Muscle of back (tissue), 11 donors: ENCODE measurements around the gene DUS4L. TPM values are rescaled to one million over a fixed set of nuclear protein-coding genes. Genes with fewer than 3 reads are reported as not detected.
A peak's percentile ranks its signal among the peaks of the same experiment; 100 is the strongest.

Experiments
- DNase-seq, 3 donors: peaks; one replicate each; pipeline versions ENCODE4 v3.0.0 to v3.0.0-alpha.2; 2013
- polyA plus RNA-seq, 10 donors: library from polyadenylated mRNA; unstranded; fragments of 120-200 nt; gene quantifications; one replicate each; pipeline ENCODE4 v1.2.1, GENCODE V29; 2013; ENCODE audit not compliant: insufficient read length in 10 of 10

DUS4L gene
- polyA plus RNA-seq, 10 donors = 5.5 to 12.4 (median 7.0) TPM

- DNase-seq = peak in 1 of 3 donors; percentile 11
Measured at GRCh38 chr7:107613948-107614347, 50.2 kb downstream of the DUS4L start.

GRCh38 chr7:107614425-107614824, 50.7 kb downstream of the DUS4L start:
- peak in 1 of 3 donors; percentile 68 for DNase-seq

GRCh38 chr7:107615910-107616680, 52.3 kb downstream of the DUS4L start:
- DNase-seq = no peak

- DNase-seq = peak in 1 of 3 donors; percentile 53
Measured at GRCh38 chr7:107622429-107622828, 58.7 kb downstream of the DUS4L start.

GRCh38 chr7:107622894-107623293, 59.1 kb downstream of the DUS4L start:
- DNase-seq = no peak

GRCh38 chr7:107627002-107627401, 63.2 kb downstream of the DUS4L start:
- no peak for DNase-seq

Other genes with a start within 250 kb of the DUS4L start
- gene GPR22, start 93.9 kb upstream of the DUS4L start, polyA plus RNA-seq = under 1 TPM in 6 of 10 donors, not detected in 4; 0.08 to 0.30 (median 0.11) TPM
- gene COG5, start 51 bp upstream of the DUS4L start, polyA plus RNA-seq = 10 to 100 TPM; 23.9 to 36.5 (median 28.1) TPM
- gene BCAP29, start 16.3 kb downstream of the DUS4L start, polyA plus RNA-seq = 10 to 100 TPM; 42.5 to 62.4 (median 49.6) TPM
- gene SLC26A4, start 96.9 kb downstream of the DUS4L start, polyA plus RNA-seq = 1 to 10 TPM in 3 of 10 donors, under 1 TPM in 7; 0.42 to 1.4 (median 0.90) TPM
- gene CBLL1, start 180.2 kb downstream of the DUS4L start, polyA plus RNA-seq = 10 to 100 TPM; 14.4 to 24.2 (median 19.9) TPM
- under 1 TPM in 2 of 10 donors, not detected in 8; 0.15 to 0.17 TPM for gene SLC26A3, start 239.3 kb downstream of the DUS4L start, polyA plus RNA-seq